Kidney epithelial cell (primary cell): ENCODE data around the gene SASH1. TPM values are rescaled to one million over a fixed set of nuclear protein-coding genes. Genes with fewer than 3 reads are reported as not detected.

Experiments
- DNase-seq: peaks from one replicate; pipeline ENCODE4 v3.0.0-alpha.2; 2010; ENCODE audit warnings: low read depth
- H3K27me3 ChIP-seq: 2 replicates; pipeline ENCODE4 v1.6.0; 2011; ENCODE audit warnings: low read length; ENCODE audit not compliant: control insufficient read depth, insufficient read depth
- H3K36me3 ChIP-seq: 2 replicates; pipeline ENCODE4 v1.5.1; 2011; ENCODE audit warnings: low read length; ENCODE audit not compliant: control insufficient read depth, insufficient read depth
- H3K4me3 ChIP-seq: 2 replicates; pipeline ENCODE4 v1.5.1; 2011; ENCODE audit warnings: low read depth, mild to moderate bottlenecking, control low read depth, low read length
- total RNA-seq: library from RNA; depleted of rRNA; stranded (reverse); fragments of >200 nt; gene quantifications from 2 replicates; pipeline ENCODE4 v1.2.3, GENCODE V29; 2015
- TF ChIP-seq, protein P1 (sequence below): IDR thresholded peaks from 2 replicates; pipeline ENCODE4 v1.5.1; 2011; ENCODE audit warnings: mild to moderate bottlenecking, moderate library complexity, low read length, control low read depth, inconsistent platforms; ENCODE audit not compliant: insufficient read depth, poor library complexity, severe bottlenecking

The SASH1 gene
- total RNA-seq, 1 donor from 2014 or later: 13.8 TPM

DNA sequence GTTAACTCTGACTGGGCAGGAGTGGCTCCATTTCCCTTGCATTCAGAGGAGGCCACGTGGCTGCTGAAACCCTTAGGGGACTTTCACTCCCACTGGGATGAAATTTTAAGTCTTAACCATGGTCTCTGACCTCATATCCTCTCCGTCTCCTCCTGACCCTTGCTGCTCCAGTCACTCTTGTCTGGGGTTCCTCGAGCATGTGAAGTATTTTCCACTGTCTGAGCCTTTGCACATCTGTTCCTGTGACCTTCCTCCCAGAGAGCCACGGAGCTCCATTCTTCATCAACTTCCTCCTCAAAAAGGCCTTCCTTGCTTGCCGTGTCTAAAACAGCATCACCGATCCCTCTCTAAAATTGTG, 251.2 kb downstream of the SASH1 start:
- Histone ChIP-seq H3K36me3 (no peaks in the 10 kb centered on the region), H3K4me3 (no peak overlapping the region), H3K27me3 (no peaks in the 10 kb centered on the region)
- TF ChIP-seq, protein P1, sequence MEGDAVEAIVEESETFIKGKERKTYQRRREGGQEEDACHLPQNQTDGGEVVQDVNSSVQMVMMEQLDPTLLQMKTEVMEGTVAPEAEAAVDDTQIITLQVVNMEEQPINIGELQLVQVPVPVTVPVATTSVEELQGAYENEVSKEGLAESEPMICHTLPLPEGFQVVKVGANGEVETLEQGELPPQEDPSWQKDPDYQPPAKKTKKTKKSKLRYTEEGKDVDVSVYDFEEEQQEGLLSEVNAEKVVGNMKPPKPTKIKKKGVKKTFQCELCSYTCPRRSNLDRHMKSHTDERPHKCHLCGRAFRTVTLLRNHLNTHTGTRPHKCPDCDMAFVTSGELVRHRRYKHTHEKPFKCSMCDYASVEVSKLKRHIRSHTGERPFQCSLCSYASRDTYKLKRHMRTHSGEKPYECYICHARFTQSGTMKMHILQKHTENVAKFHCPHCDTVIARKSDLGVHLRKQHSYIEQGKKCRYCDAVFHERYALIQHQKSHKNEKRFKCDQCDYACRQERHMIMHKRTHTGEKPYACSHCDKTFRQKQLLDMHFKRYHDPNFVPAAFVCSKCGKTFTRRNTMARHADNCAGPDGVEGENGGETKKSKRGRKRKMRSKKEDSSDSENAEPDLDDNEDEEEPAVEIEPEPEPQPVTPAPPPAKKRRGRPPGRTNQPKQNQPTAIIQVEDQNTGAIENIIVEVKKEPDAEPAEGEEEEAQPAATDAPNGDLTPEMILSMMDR: no peak
- DNase-seq: no peak

- Histone ChIP-seq H3K27me3 (no peaks in the 10 kb centered on the region), H3K36me3 (no peaks in the 10 kb centered on the region), H3K4me3 (no peak overlapping the region)
- TF ChIP-seq, protein P1: no peak
- no peak for DNase-seq
These were observed 252.9 kb downstream of the SASH1 start for GRCh38 chr6:148595550-148595949.

DNA sequence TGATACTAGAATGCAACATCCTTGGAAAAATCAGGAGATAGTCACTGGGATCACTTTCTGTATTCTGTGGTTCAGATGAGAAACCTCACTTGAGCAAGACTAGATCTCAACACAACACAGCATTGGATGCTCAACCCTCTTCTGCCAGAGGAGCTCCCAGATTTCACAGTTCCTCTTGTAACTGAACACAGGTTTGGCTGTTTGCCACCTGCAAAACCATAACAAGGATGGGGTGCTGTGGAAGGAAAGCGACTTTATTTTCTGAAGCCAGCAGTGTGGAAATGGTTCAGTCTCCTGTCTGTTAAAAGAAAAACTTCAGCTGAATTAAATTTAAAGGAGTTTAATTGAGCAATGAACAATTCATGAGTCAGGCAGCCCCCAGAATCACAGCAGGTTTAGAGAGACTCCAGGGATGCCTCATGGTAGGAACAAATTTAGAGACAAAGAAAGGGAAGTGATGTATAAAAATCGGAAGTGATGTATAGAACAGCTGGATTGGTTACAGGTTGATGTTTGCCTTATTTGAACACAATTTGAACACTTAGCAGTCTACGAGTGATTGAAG, 254.3 kb downstream of the SASH1 start:
- Histone ChIP-seq H3K27me3 (no peaks in the 10 kb centered on the region), H3K4me3 (no peak overlapping the region), H3K36me3 (no peaks in the 10 kb centered on the region)
- TF ChIP-seq, protein P1: no peak
- DNase-seq: no peak

- Histone ChIP-seq H3K4me3 (no peak overlapping the region), H3K36me3 (no peaks in the 10 kb centered on the region), H3K27me3 (no peaks in the 10 kb centered on the region)
- TF ChIP-seq, protein P1: no peak
- DNase-seq: no peak
These were observed 256.1 kb downstream of the SASH1 start for GRCh38 chr6:148598724-148599123.

DNA sequence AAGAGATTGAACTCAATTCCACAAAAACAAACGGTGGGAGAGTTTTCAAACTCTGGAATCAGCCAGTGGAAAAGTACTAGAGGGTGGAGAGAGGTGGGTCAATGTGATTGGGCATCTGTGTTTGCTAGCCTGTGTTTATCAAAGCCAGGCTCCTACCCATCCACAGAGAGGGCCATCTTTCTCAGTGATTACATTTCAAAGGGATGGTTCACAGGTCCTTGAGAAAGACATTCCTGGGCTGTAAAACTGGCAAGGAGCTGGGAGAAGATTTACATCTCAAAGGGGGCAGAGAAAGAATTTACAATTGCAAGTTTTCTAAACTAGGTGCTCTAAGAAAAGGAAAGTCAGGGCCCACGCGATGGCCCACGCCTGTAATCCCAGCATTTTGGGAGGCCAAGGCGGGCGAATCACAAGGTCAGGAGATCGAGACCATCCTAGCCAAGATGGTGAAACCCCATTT, 257.4 kb downstream of the SASH1 start:
- no peak for DNase-seq
- Histone ChIP-seq H3K36me3 (no peaks in the 10 kb centered on the region), H3K4me3 (no peak overlapping the region), H3K27me3 (no peaks in the 10 kb centered on the region)
- TF ChIP-seq, protein P1: no peak
